Progenitor cell of endocrine pancreas (in vitro differentiated cells): Measurements from ENCODE around the gene SCAMP5. TPM values are rescaled to one million over a fixed set of nuclear protein-coding genes. Genes with fewer than 3 reads are reported as not detected.

Experiments
- total RNA-seq: library from RNA; stranded (reverse); gene quantifications from 2 replicates; pipeline ENCODE4 v1.2.1, GENCODE V29; 2021

Gene SCAMP5
- total RNA-seq, 1 donor from 2014 or later: 55.9 TPM

Other genes starting within 250 kb of the SCAMP5 start
- gene CYP1A2, start 246.7 kb upstream of the SCAMP5 start, total RNA-seq: not detected in 2 replicates
- 70.9 and 72.4 TPM in 2 replicates for gene CSK, start 213.5 kb upstream of the SCAMP5 start, total RNA-seq
- not detected in 2 replicates for gene LMAN1L, start 182.7 kb upstream of the SCAMP5 start, total RNA-seq
- gene CPLX3, start 168.9 kb upstream of the SCAMP5 start, total RNA-seq: not detected in 2 replicates
- 37.3 and 39.8 TPM in 2 replicates for gene ULK3, start 152.4 kb upstream of the SCAMP5 start, total RNA-seq
- gene SCAMP2, start 122.2 kb upstream of the SCAMP5 start, total RNA-seq: 60.0 and 63.0 TPM in 2 replicates
- 36.4 and 39.6 TPM in 2 replicates for gene MPI, start 105.5 kb upstream of the SCAMP5 start, total RNA-seq
- gene FAM219B, start 88.7 kb upstream of the SCAMP5 start, total RNA-seq: 118 and 122 TPM in 2 replicates
- gene COX5A, start 57.5 kb upstream of the SCAMP5 start, total RNA-seq: 189 and 191 TPM in 2 replicates
- gene RPP25, start 38.8 kb upstream of the SCAMP5 start, total RNA-seq: 0.74 and 1.1 TPM in 2 replicates
- 16.5 and 18.0 TPM in 2 replicates for gene PPCDC, start 28.0 kb downstream of the SCAMP5 start, total RNA-seq
- gene C15orf39, start 206.3 kb downstream of the SCAMP5 start, total RNA-seq: 80.0 and 83.4 TPM in 2 replicates